Activated gamma-delta T cell (primary cell): ENCODE measurements around the gene UNKL.

Experiments used
- DNase-seq: peaks from one replicate; lab custom pipeline; 2025; lab: John Stamatoyannopoulos, UW

The UNKL gene

GRCh38 chr16:1401061-1401757 is 13.3 kb downstream of the UNKL start:
- no peak for DNase-seq

- no peak for DNase-seq
Observed at GRCh38 chr16:1398826-1399581, 15.5 kb downstream of the UNKL start.

- no peak for DNase-seq
Observed at GRCh38 chr16:1398351-1398750, 16.2 kb downstream of the UNKL start.

GRCh38 chr16:1397779-1398178 is 16.7 kb downstream of the UNKL start:
- DNase-seq, result no peak

GRCh38 chr16:1395444-1396031 is 19.0 kb downstream of the UNKL start:
- no peak for DNase-seq

- DNase-seq, result no peak
Observed at GRCh38 chr16:1394367-1394951, 20.0 kb downstream of the UNKL start.

- DNase-seq, result no peak
Observed at GRCh38 chr16:1393613-1394176, 20.8 kb downstream of the UNKL start.

GRCh38 chr16:1392826-1393225 is 21.7 kb downstream of the UNKL start:
- DNase-seq, result no peak

GRCh38 chr16:1390239-1390779 is 24.2 kb downstream of the UNKL start:
- DNase-seq, result no peak

GRCh38 chr16:1389762-1390161 is 24.7 kb downstream of the UNKL start:
- DNase-seq, result no peak

GRCh38 chr16:1387331-1387730 is 27.2 kb downstream of the UNKL start:
- DNase-seq, result no peak

- no peak for DNase-seq
Observed at GRCh38 chr16:1385232-1385631, 29.3 kb downstream of the UNKL start.

GRCh38 chr16:1383556-1383955 is 30.9 kb downstream of the UNKL start:
- DNase-seq, result no peak

GRCh38 chr16:1381612-1382406 is 32.7 kb downstream of the UNKL start:
- no peak for DNase-seq

GRCh38 chr16:1380195-1380594 is 34.3 kb downstream of the UNKL start:
- DNase-seq, result no peak

- DNase-seq, result peak; percentile 55
Observed at GRCh38 chr16:1379304-1380076, 35.0 kb downstream of the UNKL start.

- peak; percentile 67 for DNase-seq
Observed at GRCh38 chr16:1378804-1379303, 35.6 kb downstream of the UNKL start.

GRCh38 chr16:1378087-1378803 is 36.3 kb downstream of the UNKL start:
- DNase-seq, result no peak

- no peak for DNase-seq
Observed at GRCh38 chr16:1377406-1378010, 37.0 kb downstream of the UNKL start.
